ENCODE data around the gene APLP2. TPM values are rescaled to one million over a fixed set of nuclear protein-coding genes. Genes with fewer than 3 reads are reported as not detected.
A peak's percentile ranks its signal among the peaks of the same experiment; 100 is the strongest.
"Not testable (repeated sequence)": the region's sequence is repeated elsewhere in the genome, so short reads cannot be mapped to it uniquely, and the experiment has no call there.

The APLP2 gene
- total RNA-seq, 2 experiments from 2014 or later: 18.9 to 19.8 TPM

GRCh38 chr11:130180491-130180890, 110.8 kb downstream of the APLP2 start:
- ChIA-PET CTCF (no interaction called here), POLR2A (no interaction called here)
- no peak overlapping the region for H3K27ac Mint-ChIP-seq

GRCh38 chr11:130180896-130181294, 111.2 kb downstream of the APLP2 start:
- Mint-ChIP-seq H3K27me3 (peaks cover 6% of the 10 kb centered on the region), H3K27ac (no peak overlapping the region), H3K36me3 (ENCODE audit: low read depth) (no peaks in the 10 kb centered on the region), H3K9me3 (no peaks in the 10 kb centered on the region), H3K4me3 (no peak overlapping the region), H3K4me1 (no peaks in the 10 kb centered on the region)
- CTCF ChIA-PET: no interaction called here
- no peak for DNase-seq
- POLR2A ChIA-PET: no interaction called here

More at GRCh38 chr11:130180491-130180890, 110.8 kb downstream of the APLP2 start:
- Mint-ChIP-seq H3K4me1 (no peaks in the 10 kb centered on the region), H3K27me3 (peaks cover 6% of the 10 kb centered on the region), H3K9me3 (no peaks in the 10 kb centered on the region), H3K4me3 (no peak overlapping the region), H3K36me3 (ENCODE audit: low read depth) (no peaks in the 10 kb centered on the region)
- no peak for DNase-seq

GRCh38 chr11:130181295-130182272, 111.9 kb downstream of the APLP2 start:
- Mint-ChIP-seq H3K27me3 (peaks cover 6% of the 10 kb centered on the region), H3K36me3 (ENCODE audit: low read depth) (no peaks in the 10 kb centered on the region), H3K4me1 (no peaks in the 10 kb centered on the region), H3K27ac (peak overlapping the region; percentile 36), H3K4me3 (no peak overlapping the region), H3K9me3 (no peaks in the 10 kb centered on the region)
- POLR2A ChIA-PET: no interaction called here
- CTCF ChIA-PET: no interaction called here
- no peak for DNase-seq

GRCh38 chr11:130183878-130184610, 114.3 kb downstream of the APLP2 start:
- H3K36me3 Mint-ChIP-seq (ENCODE audit: low read depth): no peaks in the 10 kb centered on the region
- no peak for DNase-seq
- H3K27me3 Mint-ChIP-seq: peaks cover 6% of the 10 kb centered on the region
- H3K4me1 Mint-ChIP-seq: no peaks in the 10 kb centered on the region
- no peak overlapping the region for H3K4me3 Mint-ChIP-seq
- ChIA-PET POLR2A (no interaction called here), CTCF (no interaction called here)
- no peaks in the 10 kb centered on the region for H3K9me3 Mint-ChIP-seq
- no peak overlapping the region for H3K27ac Mint-ChIP-seq

GRCh38 chr11:130187096-130187495, 117.4 kb downstream of the APLP2 start:
- H3K4me1 Mint-ChIP-seq: no peaks in the 10 kb centered on the region
- no peak overlapping the region for H3K27ac Mint-ChIP-seq
- no peaks in the 10 kb centered on the region for H3K9me3 Mint-ChIP-seq
- DNase-seq: no peak
- no peaks in the 10 kb centered on the region for H3K36me3 Mint-ChIP-seq (ENCODE audit: low read depth)
- peaks cover 6% of the 10 kb centered on the region for H3K27me3 Mint-ChIP-seq
- CTCF ChIA-PET: no interaction called here
- H3K4me3 Mint-ChIP-seq: no peak overlapping the region
- POLR2A ChIA-PET: no interaction called here

GRCh38 chr11:130188047-130188446, 118.4 kb downstream of the APLP2 start:
- Mint-ChIP-seq H3K27ac (no peak overlapping the region), H3K4me3 (no peak overlapping the region), H3K27me3 (peaks cover 6% of the 10 kb centered on the region), H3K36me3 (ENCODE audit: low read depth) (no peaks in the 10 kb centered on the region), H3K4me1 (no peaks in the 10 kb centered on the region), H3K9me3 (no peaks in the 10 kb centered on the region)
- POLR2A ChIA-PET: no interaction called here
- DNase-seq: no peak
- CTCF ChIA-PET: no interaction called here

GRCh38 chr11:130188585-130189347, 119.1 kb downstream of the APLP2 start:
- POLR2A ChIA-PET: no interaction called here
- Mint-ChIP-seq H3K36me3 (ENCODE audit: low read depth) (no peaks in the 10 kb centered on the region), H3K4me3 (no peak overlapping the region), H3K9me3 (no peaks in the 10 kb centered on the region), H3K4me1 (no peaks in the 10 kb centered on the region), H3K27me3 (peaks cover 6% of the 10 kb centered on the region), H3K27ac (no peak overlapping the region)
- CTCF ChIA-PET: no interaction called here
- DNase-seq: no peak

- ChIA-PET POLR2A (no interaction called here), CTCF (no interaction called here)
- H3K36me3 Mint-ChIP-seq (ENCODE audit: low read depth): no peaks in the 10 kb centered on the region
- H3K4me1 Mint-ChIP-seq: no peaks in the 10 kb centered on the region
- no peaks in the 10 kb centered on the region for H3K9me3 Mint-ChIP-seq
- H3K27ac Mint-ChIP-seq: no peak overlapping the region
- DNase-seq: no peak
- no peaks in the 10 kb centered on the region for H3K27me3 Mint-ChIP-seq
- H3K4me3 Mint-ChIP-seq: no peak overlapping the region
Measured at GRCh38 chr11:130189492-130190210, 120.0 kb downstream of the APLP2 start.

- Mint-ChIP-seq H3K4me1 (no peaks in the 10 kb centered on the region), H3K27me3 (no peaks in the 10 kb centered on the region), H3K27ac (no peak overlapping the region), H3K36me3 (ENCODE audit: low read depth) (no peaks in the 10 kb centered on the region), H3K9me3 (no peaks in the 10 kb centered on the region), H3K4me3 (no peak overlapping the region)
- ChIA-PET CTCF (interaction anchor here (1.1 kb wide), 1 partner anchor 11 kb away, joined by 4 read pairs; no protein-coding TSS in a partner anchor), POLR2A (no interaction called here)
- DNase-seq: no peak
Measured at GRCh38 chr11:130190371-130190881, 120.7 kb downstream of the APLP2 start.

- Mint-ChIP-seq H3K4me1 (no peaks in the 10 kb centered on the region), H3K27ac (no peak overlapping the region), H3K36me3 (ENCODE audit: low read depth) (no peaks in the 10 kb centered on the region), H3K27me3 (no peaks in the 10 kb centered on the region), H3K4me3 (no peak overlapping the region), H3K9me3 (no peaks in the 10 kb centered on the region)
- DNase-seq: no peak
- CTCF ChIA-PET: no interaction called here
- POLR2A ChIA-PET: no interaction called here
Measured at GRCh38 chr11:130191896-130192295, 122.2 kb downstream of the APLP2 start.

- ChIA-PET POLR2A (no interaction called here), CTCF (interaction anchor here (0.6 kb wide), 2 partner anchors 74 to 394 kb away, joined by 3 to 5 read pairs; no protein-coding TSS in a partner anchor)
- Mint-ChIP-seq H3K4me1 (no peaks in the 10 kb centered on the region), H3K27me3 (no peaks in the 10 kb centered on the region), H3K4me3 (no peak overlapping the region), H3K36me3 (ENCODE audit: low read depth) (no peaks in the 10 kb centered on the region), H3K27ac (no peak overlapping the region), H3K9me3 (no peaks in the 10 kb centered on the region)
- no peak for DNase-seq
Measured at GRCh38 chr11:130192845-130193267, 123.2 kb downstream of the APLP2 start.

- CTCF ChIA-PET: interaction anchor here (1.3 kb wide), 1 partner anchor 28 kb away, joined by 3 read pairs; no protein-coding TSS in a partner anchor
- H3K4me3 Mint-ChIP-seq; H3K27me3 Mint-ChIP-seq; H3K36me3 Mint-ChIP-seq (ENCODE audit: low read depth); H3K27ac Mint-ChIP-seq; POLR2A ChIA-PET; DNase-seq; H3K9me3 Mint-ChIP-seq; H3K4me1 Mint-ChIP-seq: not testable (repeated sequence)
Measured at GRCh38 chr11:130193551-130193950, 123.9 kb downstream of the APLP2 start.

All from activated CD4-positive, alpha-beta T cell treated with anti-CD3 and anti-CD28 coated beads, Interleukin-2, amount 10 ng/mL, durations not matched to agents 7 days and 5 days (primary cell).